ENCODE data around the gene WWOX.

Gene WWOX

GRCh38 chr16:78571898-78572358 lies 472.5 kb downstream of the WWOX start:
- TF ChIP-seq CTCF (IDR thresholded peaks at IDR 0.05; ENCODE audit: control insufficient read depth, insufficient read depth, low read depth, low read length, missing control alignments) = no peak
- no peak overlapping the region for H3K4me3 ChIP-seq (ENCODE audit: control insufficient read depth, low read depth, low read length)
- no peak for DNase-seq (ENCODE audit: low read depth)

DNA sequence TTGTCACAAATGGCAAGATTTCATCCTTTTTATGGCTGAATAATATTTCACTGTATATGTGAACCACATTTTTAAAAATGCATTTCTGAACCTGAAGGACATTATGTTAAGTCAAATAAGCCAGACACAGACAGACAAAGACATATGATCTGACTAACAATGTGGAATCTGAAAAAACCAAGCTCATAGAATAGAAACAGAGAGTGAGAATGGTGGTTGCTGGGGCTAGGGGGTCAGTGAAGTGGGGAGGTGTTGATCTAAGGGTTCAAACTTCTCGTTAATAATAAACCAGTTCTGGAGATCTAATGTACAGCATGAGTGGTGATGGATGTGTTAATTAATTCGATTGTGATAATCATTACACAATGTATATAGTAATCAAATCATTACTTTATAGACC lies 475.1 kb downstream of the WWOX start:
- TF ChIP-seq CTCF (IDR thresholded peaks at IDR 0.05; ENCODE audit: control insufficient read depth, insufficient read depth, low read depth, low read length, missing control alignments) = no peak
- no peak for DNase-seq (ENCODE audit: low read depth)
- no peak overlapping the region for H3K4me3 ChIP-seq (ENCODE audit: control insufficient read depth, low read depth, low read length)

DNA sequence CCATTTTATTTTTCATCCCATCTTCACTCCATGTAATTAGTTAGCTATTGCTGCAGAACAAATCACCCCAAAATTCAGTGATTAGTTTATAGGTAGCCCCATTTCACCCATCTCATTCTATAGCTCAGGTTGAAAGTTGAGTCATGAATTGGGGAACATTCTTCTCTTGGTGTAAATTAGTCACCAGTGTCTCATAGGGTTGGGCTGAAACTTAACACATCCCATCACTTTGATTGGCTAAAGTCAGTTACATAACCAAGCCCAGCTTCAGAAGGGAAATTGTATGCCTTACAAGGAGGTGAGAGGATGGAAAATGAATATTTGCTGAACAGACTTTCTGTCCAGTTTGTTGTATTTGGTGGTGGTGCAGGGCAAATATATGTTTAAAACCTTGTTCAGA lies 477.5 kb downstream of the WWOX start:
- no peak for DNase-seq (ENCODE audit: low read depth)
- TF ChIP-seq CTCF (IDR thresholded peaks at IDR 0.05; ENCODE audit: control insufficient read depth, insufficient read depth, low read depth, low read length, missing control alignments) = no peak
- no peak overlapping the region for H3K4me3 ChIP-seq (ENCODE audit: control insufficient read depth, low read depth, low read length)

- TF ChIP-seq CTCF (IDR thresholded peaks at IDR 0.05; ENCODE audit: control insufficient read depth, insufficient read depth, low read depth, low read length, missing control alignments) = no peak
- DNase-seq (ENCODE audit: low read depth) = no peak
- no peak overlapping the region for H3K4me3 ChIP-seq (ENCODE audit: control insufficient read depth, low read depth, low read length)
These were observed 478.2 kb downstream of the WWOX start for GRCh38 chr16:78577630-78578029.

DNA sequence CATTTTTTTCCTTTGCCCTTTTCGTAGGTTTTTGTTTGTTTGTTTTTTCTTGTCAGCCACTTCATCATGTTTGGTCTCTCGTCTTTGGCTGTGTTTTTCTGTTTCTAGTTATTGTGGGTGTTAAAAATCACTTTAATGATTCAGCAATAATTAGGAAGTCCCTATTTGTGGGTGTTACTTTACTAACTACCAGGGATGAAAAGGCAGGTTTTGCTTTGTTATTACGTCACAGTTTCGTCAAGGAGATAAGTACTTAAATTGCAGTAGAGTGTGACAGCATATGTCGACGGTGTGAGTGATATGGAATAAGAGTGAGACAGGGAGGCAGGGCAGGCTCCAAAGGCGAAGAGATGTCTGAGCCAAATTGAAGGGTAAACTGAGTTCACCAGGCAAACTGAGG lies 479.6 kb downstream of the WWOX start:
- no peak overlapping the region for H3K4me3 ChIP-seq (ENCODE audit: control insufficient read depth, low read depth, low read length)
- no peak for DNase-seq (ENCODE audit: low read depth)
- TF ChIP-seq CTCF (IDR thresholded peaks at IDR 0.05; ENCODE audit: control insufficient read depth, insufficient read depth, low read depth, low read length, missing control alignments) = no peak

GRCh38 chr16:78583441-78583840 lies 484.0 kb downstream of the WWOX start:
- H3K4me3 ChIP-seq (ENCODE audit: control insufficient read depth, low read depth, low read length) = no peak overlapping the region
- TF ChIP-seq CTCF (IDR thresholded peaks at IDR 0.05; ENCODE audit: control insufficient read depth, insufficient read depth, low read depth, low read length, missing control alignments) = no peak
- DNase-seq (ENCODE audit: low read depth) = no peak
